WTC11 (cell line): Measurements from ENCODE around the gene POU3F1. TPM values are rescaled to one million over a fixed set of nuclear protein-coding genes. Genes with fewer than 3 reads are reported as not detected.

Experiments used
- ATAC-seq: fragments of 200-7000 bp; cut with Tn5 transposase; 2 replicates; pipeline ENCODE4 v1.10.0; 2021; ENCODE audit warnings: mild to moderate bottlenecking, moderate library complexity
- CTCF ChIA-PET: fragments of 300-600 bp; sonication (Branson Sonifier 250); formaldehyde crosslinking; loops from one replicate; lab custom pipeline; 2021; ENCODE audit warnings: antibody characterized with exemption; lab: Charles Lee
- POLR2A ChIA-PET: fragments of 350-600 bp; sonication (Branson Sonifier 250); formaldehyde crosslinking; loops from one replicate; lab custom pipeline; 2021; ENCODE audit warnings: antibody characterized with exemption; lab: Charles Lee
- DNase-seq: peaks from one replicate; pipeline ENCODE4 v3.0.0; 2021; ENCODE audit warnings: low spot score
- H3K27ac Mint-ChIP-seq: 2 replicates; pipeline ENCODE4 v1.8.0; 2021; ENCODE audit warnings: mixed read lengths
- H3K27me3 Mint-ChIP-seq: 2 replicates; pipeline ENCODE4 v1.8.0; 2021; ENCODE audit warnings: low read depth, mild to moderate bottlenecking, moderate library complexity, mixed read lengths
- H3K36me3 Mint-ChIP-seq: 2 replicates; pipeline ENCODE4 v1.8.0; 2021; ENCODE audit warnings: mixed read lengths
- H3K4me1 Mint-ChIP-seq: 2 replicates; pipeline ENCODE4 v1.8.0; 2022; ENCODE audit warnings: mixed read lengths
- H3K4me3 Mint-ChIP-seq: 2 replicates; pipeline ENCODE4 v1.8.0; 2021; ENCODE audit warnings: mild to moderate bottlenecking, moderate library complexity, mixed read lengths
- H3K9me3 Mint-ChIP-seq: 2 replicates; pipeline ENCODE4 v1.8.0; 2021; ENCODE audit warnings: mixed read lengths
- EMX1 ChIP-seq: fragments of 250-450 bp; sonication (Bioruptor Pico); IDR thresholded peaks from 2 replicates; pipeline ENCODE4 v1.8.0; 2021; ENCODE audit warnings: mild to moderate bottlenecking
- ERG ChIP-seq: fragments of 250-450 bp; sonication (Bioruptor Pico); IDR thresholded peaks from 2 replicates; pipeline ENCODE4 v1.8.0; 2021; ENCODE audit warnings: mild to moderate bottlenecking
- FOXK1 ChIP-seq: sonication (generic); formaldehyde crosslinking; IDR thresholded peaks from 2 replicates; pipeline ENCODE4 v1.8.0; 2022; ENCODE audit warnings: mild to moderate bottlenecking, moderate library complexity, missing genetic modification reagents
- FOXP4 ChIP-seq: sonication (generic); formaldehyde crosslinking; IDR thresholded peaks from 2 replicates; pipeline ENCODE4 v1.8.0; 2022; ENCODE audit warnings: mild to moderate bottlenecking, missing genetic modification reagents
- MLX ChIP-seq: sonication (generic); formaldehyde crosslinking; IDR thresholded peaks from 2 replicates; pipeline ENCODE4 v1.8.1; 2023; ENCODE audit warnings: mild to moderate bottlenecking, missing genetic modification reagents, moderate library complexity
- TP53 ChIP-seq: sonication (generic); formaldehyde crosslinking; IDR thresholded peaks from 2 replicates; pipeline ENCODE4 v1.8.1; 2023; ENCODE audit warnings: mild to moderate bottlenecking, missing genetic modification reagents
- USF1 ChIP-seq: sonication (generic); formaldehyde crosslinking; IDR thresholded peaks from 2 replicates; pipeline ENCODE4 v1.8.0; 2022; ENCODE audit warnings: mild to moderate bottlenecking, missing genetic modification reagents
- ZMAT4 ChIP-seq: fragments of 250-450 bp; sonication (Bioruptor Pico); IDR thresholded peaks from 2 replicates; pipeline ENCODE4 v1.9.0; 2021; ENCODE audit warnings: mild to moderate bottlenecking
- ZNF425 ChIP-seq: fragments of 250-450 bp; sonication (Bioruptor Pico); conservative IDR thresholded peaks from 2 replicates; pipeline ENCODE4 v1.9.0; 2021; ENCODE audit warnings: mild to moderate bottlenecking
- ZNF532 ChIP-seq: fragments of 250-450 bp; sonication (Bioruptor Pico); IDR thresholded peaks from 2 replicates; pipeline ENCODE4 v1.9.0; 2021; ENCODE audit warnings: mild to moderate bottlenecking, borderline replicate concordance
- ZNF671 ChIP-seq: fragments of 250-450 bp; sonication (Bioruptor Pico); IDR thresholded peaks from 2 replicates; pipeline ENCODE4 v1.8.0; 2021; ENCODE audit warnings: mild to moderate bottlenecking
- ZSCAN18 ChIP-seq: fragments of 250-450 bp; sonication (Bioruptor Pico); IDR thresholded peaks from 2 replicates; pipeline ENCODE4 v2.1.2; 2022; ENCODE audit warnings: mild to moderate bottlenecking, moderate library complexity
- total RNA-seq: library from RNA; stranded (reverse); gene quantifications from 3 replicates; pipeline ENCODE4 v1.2.3, GENCODE V29; 2021

Gene POU3F1
- total RNA-seq, 1 experiment from 2014 or later: 18.9 TPM

GRCh38 chr1:38068220-38068979 is 21.8 kb upstream of the POU3F1 start:
- Mint-ChIP-seq H3K27me3 (no peaks in the 10 kb centered on the region; the same call in 1 of the 2 replicates), H3K27ac (no peak overlapping the region), H3K4me3 (no peak overlapping the region), H3K9me3 (no peaks in the 10 kb centered on the region), H3K4me1 (peaks cover 44% of the 10 kb centered on the region), H3K36me3 (no peaks in the 10 kb centered on the region)
- DNase-seq (no peak), ATAC-seq (no peak)
- no peak for TF ChIP-seq MLX (CRISPR knock-in tag)
- TF ChIP-seq FOXK1 (CRISPR knock-in tag): no peak
- no peak for TF ChIP-seq TP53
- TF ChIP-seq ZNF425 (CRISPR knock-in tag): no peak
- no peak for TF ChIP-seq EMX1
- TF ChIP-seq ZSCAN18 (CRISPR knock-in tag): no peak
- CTCF ChIA-PET: interaction anchor here (0.6 to 2.5 kb wide), 4 partner anchors 26 to 434 kb away, joined by 3 to 11 read pairs (median 4); no protein-coding TSS in a partner anchor
- POLR2A ChIA-PET: interaction anchor here (0.8 kb wide), 1 partner anchor 407 kb away, joined by 3 read pairs; no protein-coding TSS in a partner anchor

- Mint-ChIP-seq H3K4me3 (no peak overlapping the region), H3K27ac (no peak overlapping the region), H3K36me3 (no peaks in the 10 kb centered on the region), H3K9me3 (no peaks in the 10 kb centered on the region), H3K4me1 (peaks cover 36% of the 10 kb centered on the region), H3K27me3 (no peaks in the 10 kb centered on the region; the same call in 1 of the 2 replicates)
- ChIA-PET CTCF (interaction anchor here (0.7 to 3.0 kb wide), 8 partner anchors 8 to 438 kb away, joined by 3 to 27 read pairs (median 4); partner anchors contain the start of gene POU3F1), POLR2A (interaction anchor here (1.1 kb wide), 1 partner anchor 16 kb away, joined by 3 read pairs; no protein-coding TSS in a partner anchor)
- DNase-seq (peak; percentile 35), ATAC-seq (peak; percentile 38)
- no peak for TF ChIP-seq ZNF532 (CRISPR knock-in tag)
- no peak for TF ChIP-seq USF1
- TF ChIP-seq EMX1: no peak
- TF ChIP-seq ZNF671 (CRISPR knock-in tag): no peak
- TF ChIP-seq ZMAT4 (CRISPR knock-in tag): no peak
- TF ChIP-seq FOXP4 (CRISPR knock-in tag): no peak
- no peak for TF ChIP-seq TP53
- no peak for TF ChIP-seq ERG (CRISPR knock-in tag)
Measured at GRCh38 chr1:38064197-38064903, 17.8 kb upstream of the POU3F1 start.
